Activated naive CD4-positive, alpha-beta T cell treated with anti-CD3 and anti-CD28 coated beads, Interleukin-2, amount 50 U/mL, for 24 hours (primary cell): ENCODE measurements around the gene TENT5C.

ENCODE experiments used
- H3K27ac Mint-ChIP-seq: one replicate; pipeline ENCODE4 v1.8.0; 2021; ENCODE audit warnings: mild to moderate bottlenecking, mixed read lengths
- H3K27me3 Mint-ChIP-seq: one replicate; pipeline ENCODE4 v1.8.0; 2021; ENCODE audit warnings: mixed read lengths
- H3K36me3 Mint-ChIP-seq: one replicate; pipeline ENCODE4 v1.8.0; 2021; ENCODE audit warnings: mixed read lengths
- H3K4me1 Mint-ChIP-seq: one replicate; pipeline ENCODE4 v1.8.0; 2021; ENCODE audit warnings: mixed read lengths
- H3K4me3 Mint-ChIP-seq: one replicate; pipeline ENCODE4 v1.8.0; 2021; ENCODE audit warnings: mild to moderate bottlenecking, mixed read lengths
- H3K9me3 Mint-ChIP-seq: one replicate; pipeline ENCODE4 v1.8.0; 2021; ENCODE audit warnings: mixed read lengths

TENT5C gene

DNA sequence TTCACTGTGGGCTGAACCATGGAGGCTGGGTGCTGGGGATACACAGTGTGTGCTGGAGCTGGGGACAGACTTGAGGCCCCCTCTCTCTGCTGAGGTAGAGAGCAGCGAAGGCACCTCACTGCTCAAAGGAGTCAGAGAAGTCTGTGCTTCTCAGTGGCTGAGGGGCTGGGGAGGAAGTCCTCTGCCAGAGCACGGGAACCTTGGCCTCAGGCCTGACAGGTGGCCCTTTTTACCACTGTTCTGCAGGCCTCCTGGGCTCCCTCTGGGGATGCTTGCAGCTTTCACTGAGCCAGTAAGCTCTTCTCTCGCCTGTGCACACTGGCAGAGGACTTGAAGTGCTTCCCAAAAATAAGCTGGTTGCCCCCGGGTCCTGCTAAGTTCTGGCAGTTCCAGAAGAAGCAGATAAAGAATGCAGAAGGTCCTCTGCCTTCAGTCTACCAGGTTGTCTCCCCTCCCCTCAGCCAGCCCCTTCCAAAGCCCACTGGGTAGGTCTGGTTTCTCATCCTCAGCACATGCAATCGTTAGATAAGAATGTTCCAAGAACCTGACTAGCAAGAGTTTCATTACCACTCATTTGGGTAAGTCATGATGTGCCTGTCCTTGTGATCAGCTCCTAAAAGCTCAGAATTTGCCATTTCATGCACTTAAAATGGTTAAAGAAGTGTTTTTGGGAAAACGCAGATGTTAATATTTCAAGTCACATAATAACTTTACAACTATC lies 53.9 kb downstream of the TENT5C start:
- Mint-ChIP-seq H3K36me3 (peaks cover 11% of the 10 kb centered on the region), H3K27ac (no peak overlapping the region), H3K4me3 (no peak overlapping the region), H3K9me3 (peaks cover 7% of the 10 kb centered on the region), H3K27me3 (no peaks in the 10 kb centered on the region), H3K4me1 (peaks cover 90% of the 10 kb centered on the region)

GRCh38 chr1:117660271-117660965 lies 54.6 kb downstream of the TENT5C start:
- H3K4me3 Mint-ChIP-seq, result no peak overlapping the region
- no peaks in the 10 kb centered on the region for H3K27me3 Mint-ChIP-seq
- H3K4me1 Mint-ChIP-seq, result peaks cover 90% of the 10 kb centered on the region
- peaks cover 11% of the 10 kb centered on the region for H3K36me3 Mint-ChIP-seq
- H3K27ac Mint-ChIP-seq, result no peak overlapping the region
- peaks cover 7% of the 10 kb centered on the region for H3K9me3 Mint-ChIP-seq

GRCh38 chr1:117661027-117661426 lies 55.2 kb downstream of the TENT5C start:
- peak overlapping the region; percentile 9 for H3K4me3 Mint-ChIP-seq
- H3K27me3 Mint-ChIP-seq, result no peaks in the 10 kb centered on the region
- peaks cover 11% of the 10 kb centered on the region for H3K36me3 Mint-ChIP-seq
- H3K9me3 Mint-ChIP-seq, result peaks cover 7% of the 10 kb centered on the region
- H3K27ac Mint-ChIP-seq, result peak overlapping the region; percentile 74
- peaks cover 90% of the 10 kb centered on the region for H3K4me1 Mint-ChIP-seq

DNA sequence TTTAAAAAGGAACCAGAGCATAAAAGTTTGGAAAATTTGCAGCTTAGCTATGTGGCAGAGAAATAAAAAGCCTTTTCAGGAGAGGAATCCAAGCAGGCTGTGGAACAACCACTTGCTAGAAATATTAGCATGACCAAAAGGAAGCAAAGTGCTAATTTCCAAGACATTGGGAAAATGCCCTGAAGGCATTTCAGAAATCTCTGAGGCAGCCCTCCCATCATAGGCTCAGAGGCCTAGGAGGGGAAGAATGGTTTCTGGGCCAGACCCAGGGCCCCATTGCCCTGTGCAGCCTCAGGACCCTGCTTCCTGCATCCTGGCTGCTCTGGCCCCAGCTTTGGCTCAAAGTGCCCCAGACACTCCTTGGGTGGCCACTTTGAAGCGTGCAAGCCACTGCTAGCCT lies 56.8 kb downstream of the TENT5C start:
- Mint-ChIP-seq H3K27me3 (no peaks in the 10 kb centered on the region), H3K4me1 (peaks cover 76% of the 10 kb centered on the region), H3K4me3 (no peak overlapping the region), H3K36me3 (peaks cover 11% of the 10 kb centered on the region), H3K27ac (no peak overlapping the region), H3K9me3 (peaks cover 7% of the 10 kb centered on the region)

GRCh38 chr1:117663156-117663902 lies 57.5 kb downstream of the TENT5C start:
- peak overlapping the region; percentile 91 for H3K27ac Mint-ChIP-seq
- peaks cover 7% of the 10 kb centered on the region for H3K9me3 Mint-ChIP-seq
- H3K4me3 Mint-ChIP-seq, result peak overlapping the region; percentile 60
- H3K36me3 Mint-ChIP-seq, result peaks cover 11% of the 10 kb centered on the region
- H3K27me3 Mint-ChIP-seq, result no peaks in the 10 kb centered on the region
- H3K4me1 Mint-ChIP-seq, result peaks cover 75% of the 10 kb centered on the region

- Mint-ChIP-seq H3K9me3 (peaks cover 7% of the 10 kb centered on the region), H3K27me3 (no peaks in the 10 kb centered on the region), H3K27ac (peak overlapping the region; percentile 91), H3K4me1 (peaks cover 65% of the 10 kb centered on the region), H3K4me3 (peak overlapping the region; percentile 60), H3K36me3 (peaks cover 11% of the 10 kb centered on the region)
Measured at GRCh38 chr1:117664314-117664713, 58.5 kb downstream of the TENT5C start.

DNA sequence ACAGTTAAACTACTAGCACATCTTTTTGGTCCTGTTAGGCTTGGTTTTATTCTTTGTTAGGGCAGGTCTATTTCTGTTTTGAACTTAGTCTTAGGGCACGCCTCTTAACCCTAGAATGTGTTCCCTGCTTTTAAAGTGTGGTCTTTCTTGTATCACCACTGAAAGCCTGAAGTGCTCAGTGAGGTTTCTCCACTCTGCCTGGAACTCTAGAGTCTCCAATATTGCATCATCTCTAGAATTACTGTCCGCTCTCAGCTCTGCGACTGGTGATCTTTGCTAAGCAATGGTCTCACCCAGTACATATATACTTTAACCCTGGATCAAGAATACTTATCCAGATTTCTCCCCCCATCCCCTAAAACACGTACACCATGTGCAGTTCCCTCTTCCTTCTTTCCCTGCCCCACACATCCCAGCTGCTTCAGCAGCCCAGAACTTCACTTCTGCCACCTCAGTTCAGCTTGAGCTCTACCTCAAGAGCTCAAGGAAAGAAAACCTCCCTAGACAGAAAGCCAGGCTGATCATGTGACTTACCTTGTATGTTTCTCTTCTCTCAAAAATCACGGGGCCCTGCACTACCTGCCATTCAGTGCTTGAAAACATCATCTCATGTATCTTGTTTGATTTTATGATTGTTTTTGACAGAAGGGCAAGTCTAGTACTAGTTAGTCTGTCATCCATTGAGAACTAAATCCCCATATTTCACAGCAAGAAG lies 59.9 kb downstream of the TENT5C start:
- H3K4me1 Mint-ChIP-seq, result peaks cover 51% of the 10 kb centered on the region
- H3K4me3 Mint-ChIP-seq, result no peak overlapping the region
- H3K27me3 Mint-ChIP-seq, result no peaks in the 10 kb centered on the region

DNA sequence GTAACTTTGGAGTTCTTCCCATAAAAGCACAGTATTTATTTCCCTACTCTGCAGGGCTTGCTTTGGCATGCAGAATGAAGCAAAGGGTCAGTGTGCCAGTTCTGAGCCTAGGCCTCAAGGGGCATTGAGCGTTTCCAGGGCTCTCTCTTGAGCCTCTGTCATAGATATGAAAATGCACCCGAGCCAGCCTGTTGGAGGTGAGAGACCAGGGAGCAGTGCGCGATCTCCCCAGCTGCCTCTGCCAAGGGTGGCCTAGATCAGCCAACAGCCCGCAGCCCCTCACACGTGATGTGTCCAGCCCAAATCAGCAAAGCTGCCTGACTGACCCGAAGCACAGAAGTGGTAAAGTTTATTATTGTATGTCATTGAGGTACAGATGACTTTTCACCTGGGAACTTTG lies 63.7 kb downstream of the TENT5C start:
- peaks cover 25% of the 10 kb centered on the region for H3K4me1 Mint-ChIP-seq
- H3K36me3 Mint-ChIP-seq, result no peaks in the 10 kb centered on the region
- peaks cover 3% of the 10 kb centered on the region for H3K27me3 Mint-ChIP-seq
- no peak overlapping the region for H3K27ac Mint-ChIP-seq
- H3K4me3 Mint-ChIP-seq, result no peak overlapping the region
- no peaks in the 10 kb centered on the region for H3K9me3 Mint-ChIP-seq

More for the DNA sequence above, 59.9 kb downstream of the TENT5C start:
- H3K9me3 Mint-ChIP-seq, result peaks cover 7% of the 10 kb centered on the region
- H3K27ac Mint-ChIP-seq, result peak overlapping the region; percentile 73
- H3K36me3 Mint-ChIP-seq, result peaks cover 11% of the 10 kb centered on the region

DNA sequence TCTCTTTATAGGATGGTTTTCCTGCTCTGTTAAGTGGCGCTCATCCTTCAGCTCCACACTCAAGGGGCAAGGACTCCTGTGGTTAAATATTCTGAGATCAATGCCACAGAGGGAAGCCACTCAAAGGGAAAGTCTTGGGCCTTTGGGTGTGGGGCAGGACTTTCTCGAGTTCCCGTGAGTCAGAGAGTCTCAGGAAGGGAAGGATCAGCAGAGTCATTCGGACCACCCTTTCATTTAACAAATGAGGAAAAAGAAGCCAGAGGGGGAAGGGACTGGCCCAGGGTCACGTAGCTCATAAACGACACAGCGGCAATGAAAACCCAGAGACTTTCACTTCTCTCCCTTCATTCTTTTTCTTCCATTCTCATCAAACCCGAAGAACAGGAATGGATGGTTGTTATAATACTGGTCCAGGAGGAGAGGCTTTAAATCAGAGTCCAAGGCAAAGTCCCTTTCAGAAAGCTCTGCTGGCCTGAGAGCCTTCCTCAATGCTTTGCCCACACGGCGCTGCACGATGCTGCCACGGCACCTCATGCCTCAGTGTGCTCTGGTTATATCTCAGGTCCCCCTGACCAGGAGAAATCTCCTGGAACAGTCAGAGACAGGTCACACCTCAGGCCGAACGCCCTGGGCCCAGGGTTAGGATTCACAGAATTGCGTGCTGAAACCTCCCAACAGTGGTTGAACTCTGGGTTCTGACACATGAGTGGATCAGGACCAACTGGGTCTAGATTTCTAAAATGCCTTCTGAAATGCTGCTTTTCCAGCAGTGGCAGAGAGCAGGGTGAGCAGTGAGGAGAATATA lies 65.3 kb downstream of the TENT5C start:
- no peaks in the 10 kb centered on the region for H3K9me3 Mint-ChIP-seq
- H3K27ac Mint-ChIP-seq, result no peak overlapping the region
- H3K27me3 Mint-ChIP-seq, result peaks cover 3% of the 10 kb centered on the region
- H3K4me1 Mint-ChIP-seq, result peaks cover 10% of the 10 kb centered on the region
- H3K4me3 Mint-ChIP-seq, result no peak overlapping the region
- no peaks in the 10 kb centered on the region for H3K36me3 Mint-ChIP-seq

DNA sequence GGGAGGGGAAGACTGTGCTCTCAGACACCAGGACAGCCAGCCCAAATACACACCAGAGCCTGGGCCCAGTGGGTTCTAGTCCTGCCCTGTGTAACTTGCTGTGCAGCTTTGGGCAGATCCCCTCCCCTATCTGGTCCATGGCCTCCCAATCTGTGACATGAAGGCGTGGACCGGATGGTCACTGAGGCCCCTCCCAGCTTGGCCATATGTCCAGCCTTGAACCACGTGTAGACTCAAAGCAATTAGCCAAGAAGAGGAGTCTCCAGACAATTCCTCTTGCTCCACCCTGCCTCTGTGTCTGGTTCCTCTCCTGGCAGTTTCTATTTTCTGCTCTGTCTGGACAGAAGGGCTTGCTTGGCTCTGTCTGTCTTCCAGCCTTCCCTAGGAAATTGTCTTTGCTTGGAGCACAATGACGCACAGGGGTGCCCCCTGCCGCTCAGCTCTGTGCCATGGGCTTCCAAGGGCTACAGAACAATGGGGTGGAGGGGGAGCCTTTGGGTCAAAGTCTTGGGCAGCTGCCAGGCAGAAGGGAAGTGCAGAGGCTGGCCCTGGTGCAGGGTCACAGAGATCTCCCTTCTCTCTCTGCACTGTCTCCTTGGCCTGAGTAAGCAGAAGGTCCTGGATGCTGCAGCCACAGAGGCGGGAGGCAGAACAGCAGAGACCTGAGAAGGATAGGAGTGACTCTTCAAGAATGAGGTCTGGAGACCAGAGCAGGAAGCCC lies 66.1 kb downstream of the TENT5C start:
- Mint-ChIP-seq H3K27me3 (peaks cover 3% of the 10 kb centered on the region), H3K27ac (no peak overlapping the region), H3K4me1 (peaks cover 10% of the 10 kb centered on the region), H3K9me3 (no peaks in the 10 kb centered on the region), H3K36me3 (no peaks in the 10 kb centered on the region), H3K4me3 (no peak overlapping the region)

GRCh38 chr1:117672756-117673155 lies 66.9 kb downstream of the TENT5C start:
- no peak overlapping the region for H3K4me3 Mint-ChIP-seq
- peaks cover 8% of the 10 kb centered on the region for H3K4me1 Mint-ChIP-seq

GRCh38 chr1:117673405-117673804 lies 67.6 kb downstream of the TENT5C start:
- Mint-ChIP-seq H3K4me3 (no peak overlapping the region), H3K36me3 (no peaks in the 10 kb centered on the region), H3K27ac (no peak overlapping the region), H3K9me3 (no peaks in the 10 kb centered on the region), H3K27me3 (peaks cover 3% of the 10 kb centered on the region), H3K4me1 (peaks cover 5% of the 10 kb centered on the region)

More at GRCh38 chr1:117672756-117673155, 66.9 kb downstream of the TENT5C start:
- H3K27ac Mint-ChIP-seq, result peak overlapping the region; percentile 65
- H3K9me3 Mint-ChIP-seq, result no peaks in the 10 kb centered on the region
- H3K27me3 Mint-ChIP-seq, result peaks cover 3% of the 10 kb centered on the region
- no peaks in the 10 kb centered on the region for H3K36me3 Mint-ChIP-seq

GRCh38 chr1:117674521-117675400 lies 68.9 kb downstream of the TENT5C start:
- no peaks in the 10 kb centered on the region for H3K9me3 Mint-ChIP-seq
- H3K27ac Mint-ChIP-seq, result no peak overlapping the region
- no peaks in the 10 kb centered on the region for H3K36me3 Mint-ChIP-seq
- no peak overlapping the region for H3K4me3 Mint-ChIP-seq
- H3K4me1 Mint-ChIP-seq, result peaks cover 5% of the 10 kb centered on the region
- peaks cover 3% of the 10 kb centered on the region for H3K27me3 Mint-ChIP-seq
